Tibial artery (tissue), 4 donors: ENCODE measurements around the gene KCNIP4.

Experiments
- DNase-seq, 2 donors: peaks; one replicate each; pipeline ENCODE4 v3.0.0-alpha.2; 2019
- H3K27ac ChIP-seq, 2 donors: fragments of 200-600 bp; sonication (generic) in 1 of 2; 1 replicate in 1 of 2; 2 replicates in 1 of 2; pipeline ENCODE4 v1.5.1; 2018 to 2019; ENCODE audit warnings: mild to moderate bottlenecking in 1 of 2
- H3K27me3 ChIP-seq, 2 donors: fragments of 200-600 bp; sonication (generic) in 1 of 2; one replicate each; pipeline versions ENCODE4 v1.5.1 to v1.6.0; 2016 to 2019
- H3K36me3 ChIP-seq, 3 donors: fragments of 200-600 bp; sonication (generic) in 2 of 3; one replicate each; pipeline ENCODE4 v1.5.1; 2016 to 2019; ENCODE audit warnings: mild to moderate bottlenecking in 2 of 3
- H3K4me1 ChIP-seq, 4 donors: fragments of 200-600 bp; sonication (generic) in 2 of 4; 1 replicate in 3 of 4; 2 replicates in 1 of 4; pipeline ENCODE4 v1.5.1; 2016 to 2019
- H3K4me3 ChIP-seq, 2 donors: fragments of 200-600 bp; sonication (generic) in 1 of 2; 1 replicate in 1 of 2; 2 replicates in 1 of 2; pipeline ENCODE4 v1.5.1; 2018 to 2019; ENCODE audit warnings: mild to moderate bottlenecking in 2 of 2
- H3K9me3 ChIP-seq, 3 donors: fragments of 200-600 bp; sonication (generic) in 1 of 3; one replicate each; pipeline ENCODE4 v1.5.1; 2016 to 2019
- intact Hi-C: fragments of 100-400 bp; cut with DNase I; formaldehyde crosslinking; loops from one replicate; pipeline ENCODE4 v1.15.0; 2023; ENCODE audit warnings: low total_unique reads
- TF ChIP-seq, protein P1 (sequence below), 2 experiments: fragments of 200-600 bp in 1 of 2; fragments of 450-650 bp in 1 of 2; IDR thresholded peaks; one replicate each; pipeline ENCODE4 v1.5.1; 2017 to 2019; ENCODE audit warnings: antibody characterized with exemption in 2 of 2, mild to moderate bottlenecking in 1 of 2, moderate library complexity in 1 of 2

KCNIP4 gene

DNA sequence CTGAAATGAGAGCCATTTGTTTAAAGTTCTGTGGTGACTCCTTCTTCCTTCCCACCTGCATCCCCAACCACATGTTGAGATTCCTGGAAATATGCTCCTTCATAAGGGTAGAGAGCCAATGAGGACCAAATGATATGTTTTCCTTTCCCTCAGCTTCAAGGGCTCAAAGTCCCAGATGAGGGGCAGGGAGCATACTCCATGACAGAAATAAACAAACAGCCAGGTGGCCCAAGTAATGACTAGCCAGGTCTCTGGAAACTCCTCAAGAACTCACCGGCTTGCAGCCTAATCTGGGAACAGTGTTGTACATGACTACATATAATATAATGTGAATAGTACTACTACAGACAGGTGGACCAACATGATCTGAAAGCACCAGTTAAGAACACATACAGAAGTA is 856.0 kb downstream of the KCNIP4 start:
- DNase-seq: no peak
- TF ChIP-seq, protein P1, sequence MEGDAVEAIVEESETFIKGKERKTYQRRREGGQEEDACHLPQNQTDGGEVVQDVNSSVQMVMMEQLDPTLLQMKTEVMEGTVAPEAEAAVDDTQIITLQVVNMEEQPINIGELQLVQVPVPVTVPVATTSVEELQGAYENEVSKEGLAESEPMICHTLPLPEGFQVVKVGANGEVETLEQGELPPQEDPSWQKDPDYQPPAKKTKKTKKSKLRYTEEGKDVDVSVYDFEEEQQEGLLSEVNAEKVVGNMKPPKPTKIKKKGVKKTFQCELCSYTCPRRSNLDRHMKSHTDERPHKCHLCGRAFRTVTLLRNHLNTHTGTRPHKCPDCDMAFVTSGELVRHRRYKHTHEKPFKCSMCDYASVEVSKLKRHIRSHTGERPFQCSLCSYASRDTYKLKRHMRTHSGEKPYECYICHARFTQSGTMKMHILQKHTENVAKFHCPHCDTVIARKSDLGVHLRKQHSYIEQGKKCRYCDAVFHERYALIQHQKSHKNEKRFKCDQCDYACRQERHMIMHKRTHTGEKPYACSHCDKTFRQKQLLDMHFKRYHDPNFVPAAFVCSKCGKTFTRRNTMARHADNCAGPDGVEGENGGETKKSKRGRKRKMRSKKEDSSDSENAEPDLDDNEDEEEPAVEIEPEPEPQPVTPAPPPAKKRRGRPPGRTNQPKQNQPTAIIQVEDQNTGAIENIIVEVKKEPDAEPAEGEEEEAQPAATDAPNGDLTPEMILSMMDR (IDR thresholded peaks at IDR 0.05): no peak
- Histone ChIP-seq H3K36me3 (no peaks in the 10 kb centered on the region), H3K27ac (no peak overlapping the region), H3K4me3 (no peak overlapping the region), H3K4me1 (no peaks in the 10 kb centered on the region), H3K9me3 (no peaks in the 10 kb centered on the region), H3K27me3 (no peaks in the 10 kb centered on the region)
- intact Hi-C loops: no loop called here

DNA sequence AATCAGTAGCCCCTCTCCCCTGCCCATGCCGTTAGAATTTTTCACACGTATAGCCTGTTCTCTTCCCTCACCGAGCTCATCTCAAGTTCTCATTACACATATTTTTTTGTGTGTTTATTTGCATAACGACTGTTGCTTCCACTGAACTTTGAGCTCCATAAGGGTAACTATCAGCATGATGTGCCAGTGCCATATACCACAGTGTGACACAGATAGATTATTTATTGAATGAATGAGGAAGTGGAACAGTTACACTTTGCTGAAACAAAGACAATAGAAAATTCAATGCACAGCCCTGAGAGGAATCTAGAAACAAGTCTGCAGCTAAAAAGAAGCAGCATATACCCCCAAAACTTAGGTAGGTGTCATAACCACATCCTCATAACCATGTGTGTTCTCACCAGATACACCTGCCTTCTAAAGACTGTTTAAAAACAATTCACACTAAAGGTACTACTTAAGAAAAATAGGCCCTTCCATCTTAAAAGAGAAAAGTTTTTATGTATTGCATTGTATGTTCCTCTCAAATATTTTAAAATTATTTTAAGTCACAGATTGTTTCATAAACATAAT is 858.4 kb downstream of the KCNIP4 start:
- H3K9me3 ChIP-seq: no peaks in the 10 kb centered on the region
- TF ChIP-seq, protein P1 (IDR thresholded peaks at IDR 0.05): no peak
- H3K27ac ChIP-seq: no peak overlapping the region
- H3K4me1 ChIP-seq: no peaks in the 10 kb centered on the region
- no peak overlapping the region for H3K4me3 ChIP-seq
- DNase-seq: no peak
- H3K36me3 ChIP-seq: no peaks in the 10 kb centered on the region
- intact Hi-C loops: no loop called here
- no peaks in the 10 kb centered on the region for H3K27me3 ChIP-seq

DNA sequence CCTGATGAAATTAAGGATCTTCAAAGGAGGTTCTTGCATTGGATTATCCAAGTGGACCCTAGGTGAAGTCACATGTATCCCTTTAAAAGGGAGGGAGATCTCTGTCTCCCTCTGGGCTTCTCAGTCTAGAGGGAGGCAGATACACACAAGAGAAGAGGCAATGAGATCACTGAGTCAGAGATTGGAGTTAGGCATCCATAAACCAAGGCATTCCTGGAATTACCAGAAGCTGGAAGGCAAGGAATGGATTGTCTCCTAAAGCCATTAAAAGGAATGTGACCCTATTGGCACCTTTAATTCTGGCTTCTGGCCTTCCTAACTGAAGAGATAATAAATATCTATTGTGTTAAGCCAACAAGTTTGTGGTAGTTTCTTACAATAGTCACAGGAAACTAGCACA is 865.2 kb downstream of the KCNIP4 start:
- intact Hi-C loops: no loop called here
- TF ChIP-seq, protein P1 (IDR thresholded peaks at IDR 0.05): no peak
- H3K36me3 ChIP-seq: no peaks in the 10 kb centered on the region
- no peak overlapping the region for H3K4me3 ChIP-seq
- H3K4me1 ChIP-seq: no peaks in the 10 kb centered on the region
- H3K27ac ChIP-seq: no peak overlapping the region
- DNase-seq: no peak
- no peaks in the 10 kb centered on the region for H3K9me3 ChIP-seq
- no peaks in the 10 kb centered on the region for H3K27me3 ChIP-seq

DNA sequence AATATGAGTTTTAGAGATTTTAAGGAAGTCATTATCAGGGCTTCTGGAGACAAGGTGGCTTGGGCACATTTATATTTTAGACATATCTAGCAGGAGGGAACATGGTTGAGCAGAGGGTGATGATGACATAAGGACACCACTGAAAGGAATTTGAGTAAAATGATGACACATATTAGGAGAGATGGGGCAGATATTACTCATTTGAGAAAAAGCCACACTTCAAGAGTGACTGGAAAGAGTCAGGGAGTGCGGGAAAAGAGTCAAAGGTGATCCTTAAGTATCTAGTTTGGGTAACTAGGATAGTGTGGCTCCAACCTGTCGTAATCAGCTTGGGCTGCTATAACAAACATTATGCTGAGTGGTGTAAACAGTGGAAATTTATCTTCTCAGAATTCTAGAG is 870.6 kb downstream of the KCNIP4 start:
- intact Hi-C loops: no loop called here
- no peak overlapping the region for H3K27ac ChIP-seq
- H3K4me1 ChIP-seq: no peaks in the 10 kb centered on the region
- H3K36me3 ChIP-seq: no peaks in the 10 kb centered on the region
- no peak overlapping the region for H3K4me3 ChIP-seq
- no peaks in the 10 kb centered on the region for H3K9me3 ChIP-seq
- TF ChIP-seq, protein P1 (IDR thresholded peaks at IDR 0.05): no peak
- H3K27me3 ChIP-seq: no peaks in the 10 kb centered on the region
- no peak for DNase-seq

DNA sequence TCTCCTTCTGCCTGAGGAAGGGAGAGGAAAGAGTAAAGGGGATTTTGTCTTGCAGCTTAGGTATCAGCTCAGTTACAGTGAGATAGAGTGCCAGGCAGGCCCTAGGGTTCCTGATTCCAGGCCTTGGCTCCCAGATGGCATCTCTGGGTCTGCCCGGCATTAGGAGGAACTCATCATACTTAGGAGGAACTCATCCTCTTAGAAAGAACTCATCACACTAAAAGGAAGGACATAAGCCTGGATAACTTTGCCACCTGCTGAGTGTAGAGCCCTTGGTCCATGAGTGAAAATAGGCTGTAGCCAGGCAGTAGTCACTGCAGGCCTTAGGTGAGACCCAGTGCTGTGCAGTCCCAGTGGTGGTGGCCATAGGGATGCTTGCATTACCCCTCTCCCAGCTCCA is 881.2 kb downstream of the KCNIP4 start:
- no peaks in the 10 kb centered on the region for H3K9me3 ChIP-seq
- no peaks in the 10 kb centered on the region for H3K36me3 ChIP-seq
- no peak overlapping the region for H3K4me3 ChIP-seq
- intact Hi-C loops: no loop called here
- no peaks in the 10 kb centered on the region for H3K27me3 ChIP-seq
- no peak overlapping the region for H3K27ac ChIP-seq
- no peak for DNase-seq
- no peaks in the 10 kb centered on the region for H3K4me1 ChIP-seq
- TF ChIP-seq, protein P1 (IDR thresholded peaks at IDR 0.05): no peak

DNA sequence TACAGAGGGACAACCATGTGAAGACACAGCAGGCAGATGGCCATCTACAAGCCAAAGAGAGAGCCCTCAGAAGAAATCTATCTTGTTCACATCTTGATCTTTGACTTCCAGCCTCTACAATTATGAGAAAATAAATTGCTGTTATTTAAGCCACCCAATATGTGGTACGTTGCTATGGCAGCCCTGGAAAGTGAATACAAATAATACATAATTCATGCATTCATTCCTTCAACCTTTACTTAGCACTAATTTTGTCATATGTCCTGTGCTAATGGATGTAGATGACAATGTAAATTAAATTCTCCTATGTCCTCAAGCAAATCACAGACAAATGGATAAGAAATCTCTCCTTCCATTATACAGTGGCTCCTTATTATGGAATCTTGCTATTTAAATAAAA is 886.7 kb downstream of the KCNIP4 start:
- Histone ChIP-seq H3K27me3 (no peaks in the 10 kb centered on the region), H3K4me1 (no peaks in the 10 kb centered on the region), H3K9me3 (no peaks in the 10 kb centered on the region), H3K36me3 (no peaks in the 10 kb centered on the region), H3K27ac (no peak overlapping the region), H3K4me3 (no peak overlapping the region)
- no peak for DNase-seq
- intact Hi-C loops: no loop called here
- TF ChIP-seq, protein P1 (IDR thresholded peaks at IDR 0.05): no peak
